NCI-H2196 treated with DMSO at 0.1 percent for 48 hours (cell line): ENCODE measurements around the gene ALKBH4.
"Not testable (repeated sequence)": the region's sequence is repeated elsewhere in the genome, so short reads cannot be mapped to it uniquely, and the experiment has no call there.

Source experiments
- DNase-seq: peaks from one replicate; lab custom pipeline; 2025; ENCODE audit not compliant: unreplicated experiment; lab: John Stamatoyannopoulos, UW

The ALKBH4 gene

GRCh38 chr7:102478314-102479208 lies 13.9 kb upstream of the ALKBH4 start, which contains the start of gene POLR2J:
Gene POLR2J (minus strand): TSS chr7:102478922. CDS start chr7:102478860, 62 bp downstream.
- DNase-seq, result not testable (repeated sequence)

GRCh38 chr7:102474736-102475435 lies 10.2 kb upstream of the ALKBH4 start:
- not testable (repeated sequence) for DNase-seq

- DNase-seq, result not testable (repeated sequence)
These were observed 9.5 kb upstream of the ALKBH4 start for GRCh38 chr7:102474116-102474515.

GRCh38 chr7:102473271-102473991 lies 8.8 kb upstream of the ALKBH4 start:
- no peak for DNase-seq

- DNase-seq, result no peak
These were observed 7.7 kb upstream of the ALKBH4 start for GRCh38 chr7:102472126-102473041.

- DNase-seq, result no peak
These were observed 7.1 kb upstream of the ALKBH4 start for GRCh38 chr7:102471791-102472125.

GRCh38 chr7:102469972-102470825 lies 5.5 kb upstream of the ALKBH4 start:
- no peak for DNase-seq

- DNase-seq, result no peak
These were observed 4.8 kb upstream of the ALKBH4 start for GRCh38 chr7:102469351-102469971.

GRCh38 chr7:102468478-102469350 lies 4.1 kb upstream of the ALKBH4 start:
- no peak for DNase-seq

- DNase-seq, result no peak
These were observed 3.2 kb upstream of the ALKBH4 start for GRCh38 chr7:102467581-102468477.

- DNase-seq, result no peak
These were observed 1.4 kb upstream of the ALKBH4 start for GRCh38 chr7:102466097-102466496.

- no peak for DNase-seq
These were observed 654 bp downstream of the ALKBH4 start for GRCh38 chr7:102463841-102464576.

GRCh38 chr7:102460467-102460866 lies 4.2 kb downstream of the ALKBH4 start:
- DNase-seq, result no peak

GRCh38 chr7:102459221-102459844 lies 5.3 kb downstream of the ALKBH4 start:
- DNase-seq, result no peak

GRCh38 chr7:102457352-102457924 lies 7.2 kb downstream of the ALKBH4 start:
- DNase-seq, result no peak

GRCh38 chr7:102456327-102456726 lies 8.3 kb downstream of the ALKBH4 start:
- no peak for DNase-seq
